Anterior cingulate cortex (tissue), 58 donors: ENCODE measurements around the gene FHIT.
A peak's percentile ranks its signal among the peaks of the same experiment; 100 is the strongest.

ENCODE experiments used
- DNase-seq, 58 donors: peaks; one replicate each; lab custom pipeline; 2025; lab: John Stamatoyannopoulos, UW

The FHIT gene

DNA sequence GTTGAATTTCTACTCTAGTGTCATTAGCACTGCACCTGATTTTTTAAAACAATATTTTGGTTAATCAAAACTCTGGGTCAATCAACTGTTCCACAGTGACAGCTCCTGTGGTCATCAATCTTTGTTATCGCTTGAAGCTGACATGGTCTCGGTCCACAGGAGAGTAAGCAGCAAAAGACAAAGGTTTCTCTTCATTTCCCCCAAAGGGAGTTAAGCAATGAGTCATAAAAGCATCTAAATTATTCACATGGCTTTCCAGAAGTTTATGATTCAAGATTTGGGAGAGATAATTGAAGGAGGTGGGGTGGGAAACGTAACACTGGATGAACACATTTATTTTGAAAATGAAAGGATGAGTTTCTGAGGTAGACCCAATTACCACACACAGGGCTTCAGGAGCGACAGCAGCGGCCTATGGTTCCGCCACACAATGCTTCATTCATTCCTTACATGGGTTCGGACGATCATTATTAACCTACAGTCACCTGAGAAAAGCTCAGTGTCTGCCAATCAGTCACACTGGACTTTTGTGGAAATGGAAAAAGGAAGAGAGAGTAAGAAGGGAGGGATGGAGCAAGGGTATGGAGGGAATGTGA lies 505.1 kb downstream of the FHIT start:
- no peak for DNase-seq

DNA sequence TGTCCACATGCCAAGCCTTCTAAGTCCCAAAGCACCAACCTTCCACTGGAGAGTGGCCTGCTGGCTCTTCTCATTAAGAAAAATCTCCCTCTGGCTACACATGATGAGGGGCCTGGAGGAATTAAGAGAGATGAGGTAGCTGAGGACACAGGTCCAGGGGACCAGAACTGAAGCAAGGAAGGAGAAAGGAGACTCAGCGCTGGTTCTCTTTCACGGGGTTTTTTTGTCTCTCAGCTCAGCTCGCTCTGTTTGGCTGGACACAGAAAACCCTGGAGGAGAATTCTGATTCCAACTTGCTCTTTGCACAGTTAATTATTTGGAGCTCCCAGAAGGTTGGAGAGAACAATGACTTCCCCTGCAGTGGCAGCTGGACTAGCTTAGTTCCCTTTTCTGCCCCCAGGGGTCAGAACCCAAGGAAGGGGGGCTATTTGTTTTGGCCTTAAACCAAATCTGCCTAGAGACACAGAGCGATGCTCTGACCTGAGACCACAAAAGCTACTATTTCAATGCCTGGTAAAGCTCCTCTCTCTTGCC lies 507.6 kb downstream of the FHIT start:
- DNase-seq: peak in 6 of 58 donors; percentile 3 to 38 (median 8)

- peak in 2 of 58 donors; percentile 0 to 4 for DNase-seq
Observed at GRCh38 chr3:60742606-60743145, 508.6 kb downstream of the FHIT start.

- DNase-seq: no peak
Observed at GRCh38 chr3:60737633-60738399, 513.4 kb downstream of the FHIT start.

- no peak for DNase-seq
Observed at GRCh38 chr3:60730371-60730770, 520.9 kb downstream of the FHIT start.

DNA sequence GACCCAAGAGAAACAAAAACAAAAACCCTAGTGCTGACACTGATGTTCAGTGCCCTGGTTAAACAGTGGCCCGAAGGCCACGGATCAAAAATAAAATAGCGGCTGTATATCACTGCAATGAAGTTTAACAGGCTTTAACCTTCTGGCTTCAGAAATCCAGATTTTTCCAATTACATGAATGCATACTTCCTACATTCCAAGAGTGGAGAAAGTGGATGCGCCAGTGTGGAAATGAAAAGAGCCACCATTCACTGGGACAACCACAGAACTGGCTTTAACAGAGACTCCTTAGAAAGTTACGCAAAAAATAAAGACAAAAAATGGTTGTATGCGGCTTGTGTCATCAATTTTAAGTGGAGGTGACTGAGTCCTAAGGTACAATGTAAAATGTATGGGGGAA lies 522.2 kb downstream of the FHIT start:
- DNase-seq: no peak

- DNase-seq: no peak
Observed at GRCh38 chr3:60728006-60728405, 523.2 kb downstream of the FHIT start.

- DNase-seq: no peak
Observed at GRCh38 chr3:60720736-60721135, 530.5 kb downstream of the FHIT start.

GRCh38 chr3:60716573-60716972 lies 534.7 kb downstream of the FHIT start:
- no peak for DNase-seq

GRCh38 chr3:60708191-60708975 lies 542.9 kb downstream of the FHIT start:
- DNase-seq: no peak

DNA sequence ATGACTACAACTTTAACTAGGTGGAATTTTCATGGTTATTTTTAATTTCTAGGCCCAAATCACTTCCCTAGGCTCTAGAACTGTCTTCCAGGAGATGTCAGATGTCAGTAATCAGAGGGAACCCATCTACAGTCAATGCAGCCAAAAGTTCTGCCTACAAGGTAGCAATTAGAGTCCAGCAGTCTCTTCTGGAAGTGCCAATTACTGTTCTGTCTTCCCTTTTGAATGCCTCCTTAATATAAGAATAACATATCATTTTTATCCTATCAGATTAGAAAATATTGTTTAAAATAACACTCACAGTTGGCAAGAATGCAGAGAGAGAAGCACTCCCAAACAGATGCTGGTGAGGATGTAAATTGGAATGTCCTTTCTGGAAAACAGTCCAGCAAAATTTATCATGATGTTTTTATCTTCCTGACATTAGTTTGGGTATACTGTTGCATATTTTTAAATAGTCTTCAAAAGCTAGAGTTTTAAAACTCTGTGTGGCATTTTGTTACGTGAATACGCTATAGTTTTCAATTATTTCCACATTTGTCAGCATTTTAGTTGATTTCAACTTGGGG lies 543.7 kb downstream of the FHIT start:
- DNase-seq: no peak

DNA sequence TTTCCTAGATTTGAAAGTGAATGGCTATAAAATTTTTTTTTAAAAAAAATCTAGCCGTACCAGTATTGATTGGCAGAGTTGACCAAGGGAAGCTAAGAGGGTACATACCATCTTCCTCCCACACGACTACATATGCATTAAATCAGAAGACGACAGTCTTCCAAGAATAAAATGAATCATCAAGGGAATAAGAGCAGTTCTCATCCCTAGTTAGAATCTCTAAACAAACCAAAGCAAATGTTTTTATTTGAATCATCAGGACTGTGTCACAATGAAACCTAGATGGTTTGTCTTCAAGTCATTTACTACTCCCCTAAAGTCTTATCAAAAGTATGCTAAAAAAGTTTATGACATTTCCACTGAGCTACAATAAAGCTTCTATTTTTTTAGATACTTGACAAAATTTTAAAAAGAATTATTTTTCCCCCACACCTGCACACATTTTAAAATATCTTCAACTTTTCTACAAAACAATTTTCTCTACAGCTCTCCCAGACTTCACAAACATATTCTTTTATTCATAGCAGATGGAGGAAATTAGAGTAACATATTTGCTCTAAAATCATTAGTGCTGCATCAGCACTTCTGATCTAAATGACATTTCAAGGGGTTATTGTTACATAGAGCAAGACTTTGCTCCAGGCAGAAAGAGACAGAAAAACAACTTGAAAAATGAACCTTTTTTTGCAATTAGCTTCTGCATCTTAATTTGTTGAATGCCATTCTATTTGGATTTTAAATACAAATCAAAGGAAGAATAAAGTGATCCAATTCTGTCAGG lies 547.1 kb downstream of the FHIT start:
- DNase-seq: no peak

DNA sequence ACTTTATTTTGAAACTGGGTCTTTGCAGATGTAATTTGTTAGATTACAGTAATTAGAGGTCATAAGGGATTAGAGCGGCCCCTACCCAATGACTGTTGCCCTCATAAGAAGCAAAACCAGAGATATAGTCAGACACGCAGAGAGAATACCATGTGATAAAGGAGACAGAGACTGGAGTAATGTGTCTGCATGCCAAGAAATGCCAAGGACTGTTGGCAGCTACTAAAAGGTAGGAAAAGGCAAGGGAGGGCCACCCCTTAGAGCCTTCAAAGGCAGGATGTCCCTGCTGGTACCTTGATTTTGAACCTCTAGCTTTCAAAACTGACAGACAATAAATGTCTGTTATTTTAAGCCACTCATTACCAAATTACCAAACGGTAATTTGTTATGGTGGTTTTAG lies 548.2 kb downstream of the FHIT start:
- no peak for DNase-seq

GRCh38 chr3:60698117-60698516 lies 553.1 kb downstream of the FHIT start:
- no peak for DNase-seq

- DNase-seq: no peak
Observed at GRCh38 chr3:60697132-60697531, 554.1 kb downstream of the FHIT start.

- no peak for DNase-seq
Observed at GRCh38 chr3:60696428-60697125, 554.7 kb downstream of the FHIT start.

DNA sequence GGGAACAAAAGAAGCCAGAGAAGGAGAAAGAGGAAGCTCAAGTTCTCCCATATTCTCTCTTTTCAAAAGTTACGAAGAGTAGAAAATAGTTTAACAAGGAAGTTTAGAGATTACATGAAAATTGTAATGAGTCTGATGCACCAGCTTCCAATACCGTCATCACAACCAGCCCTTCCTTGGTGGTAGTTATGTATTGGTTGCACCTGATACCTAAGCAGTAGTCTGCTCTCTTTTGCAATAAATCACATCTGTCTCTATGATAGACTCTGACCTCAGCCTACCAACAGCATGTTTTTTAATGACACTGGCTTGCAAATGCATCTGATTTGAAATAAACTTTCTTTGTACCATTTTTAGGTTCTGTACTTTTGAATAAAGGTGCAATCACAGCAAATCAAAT lies 575.8 kb downstream of the FHIT start:
- no peak for DNase-seq

- DNase-seq: no peak
Observed at GRCh38 chr3:60674870-60675269, 576.4 kb downstream of the FHIT start.

GRCh38 chr3:60673123-60673522 lies 578.1 kb downstream of the FHIT start:
- DNase-seq: no peak
